HG03064 (cell line): Measurements from ENCODE around the gene ZNF780B.

Experiments
- ATAC-seq: cut with Tn5 transposase; IDR thresholded peaks from one replicate; pipeline ENCODE4 v1.9.1; 2021; ENCODE audit warnings: low read depth; ENCODE audit not compliant: unreplicated experiment

The ZNF780B gene

DNA sequence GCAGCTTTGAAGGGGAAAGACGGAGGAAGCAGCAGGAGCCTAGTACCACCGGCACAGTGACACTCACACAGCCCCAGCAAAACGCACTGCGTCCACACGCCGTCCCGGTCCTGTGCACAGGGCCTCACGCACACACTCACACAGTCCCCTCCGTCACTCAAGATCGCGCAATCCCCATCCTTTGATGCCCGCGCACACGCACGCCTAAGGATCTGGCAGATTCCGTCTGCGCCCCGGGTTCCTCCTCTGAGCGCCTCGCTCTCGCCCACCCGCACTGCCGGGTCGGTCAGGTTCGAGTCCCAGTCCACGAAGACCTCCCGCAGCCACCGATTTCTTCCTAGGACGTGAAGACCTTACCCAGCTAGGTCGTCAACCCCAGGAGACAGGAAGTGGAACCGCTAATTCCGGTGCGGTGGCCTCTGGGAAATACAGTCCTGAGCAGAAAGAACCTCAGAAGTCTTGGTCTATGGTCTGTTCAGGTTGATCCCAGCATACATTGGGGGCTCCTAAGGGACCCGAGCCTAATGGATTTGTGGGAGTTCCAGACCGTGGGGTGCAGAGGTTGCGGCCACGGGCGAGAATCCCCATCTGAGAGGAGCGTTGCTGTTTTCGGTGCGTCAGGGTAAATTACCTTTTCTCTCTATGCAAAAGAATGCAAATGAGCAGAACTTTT is at the start of gene ZNF780B:
ZNF780B (minus strand) TSS at position 400 of the 673 bp plus-strand sequence. CDS start 5,899 bp downstream, outside the sequence.
- ATAC-seq, result peak; percentile 66

DNA sequence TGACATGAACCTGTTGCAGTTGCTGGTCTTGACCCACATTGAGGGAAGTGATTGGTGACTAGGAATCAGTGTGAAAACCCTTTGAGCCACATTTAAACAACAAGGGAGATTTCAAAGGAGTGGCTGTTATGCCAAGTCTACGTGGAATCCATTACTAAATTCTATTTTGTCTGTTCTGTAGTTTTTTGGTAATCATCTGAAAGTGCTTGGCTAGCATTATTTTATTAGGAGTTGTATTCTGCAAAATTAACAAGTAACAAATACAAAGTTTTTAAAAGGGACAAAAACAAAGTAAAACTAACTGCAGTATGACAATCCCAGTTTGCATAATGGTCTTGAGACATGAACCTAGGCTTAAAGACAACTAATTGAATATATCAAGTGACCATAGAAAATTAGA is 48.7 kb upstream of the ZNF780B start:
- ATAC-seq, result no peak

DNA sequence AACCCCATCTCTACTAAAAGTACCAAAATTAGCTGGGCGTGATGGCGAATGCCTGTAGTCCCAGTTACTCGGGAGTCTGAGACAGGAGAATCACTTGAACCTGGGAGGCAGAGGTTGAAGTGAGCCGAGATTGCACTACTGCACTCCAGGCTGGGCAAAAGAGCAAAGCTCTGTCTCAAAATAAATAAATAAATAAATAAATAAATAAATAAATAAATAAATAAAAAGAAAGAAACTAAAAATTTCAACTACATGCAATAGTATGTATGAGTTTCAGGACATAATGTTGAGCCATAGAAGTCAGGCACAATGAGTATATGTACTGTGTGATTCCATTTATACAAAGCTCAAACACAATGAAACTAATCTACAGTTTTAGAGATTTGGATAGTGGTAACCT is 47.6 kb upstream of the ZNF780B start:
- no peak for ATAC-seq

DNA sequence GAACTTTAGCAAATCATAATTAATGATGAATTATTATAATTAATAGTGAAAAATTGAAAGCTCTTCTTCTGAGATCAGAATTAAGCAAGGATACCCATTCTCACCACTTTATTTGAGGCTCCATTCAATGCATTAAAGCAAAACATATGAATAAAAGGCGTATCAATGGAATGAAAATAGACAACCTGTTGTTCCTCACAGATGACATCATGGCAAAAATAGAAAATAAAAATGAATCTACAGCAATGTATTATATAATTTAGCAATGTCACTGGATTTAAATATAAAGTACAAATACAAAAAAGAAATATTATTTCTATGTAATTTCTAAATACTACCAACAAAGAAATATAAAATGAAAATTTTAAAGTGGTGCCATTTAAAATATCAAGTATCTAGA is 45.8 kb upstream of the ZNF780B start:
- no peak for ATAC-seq

DNA sequence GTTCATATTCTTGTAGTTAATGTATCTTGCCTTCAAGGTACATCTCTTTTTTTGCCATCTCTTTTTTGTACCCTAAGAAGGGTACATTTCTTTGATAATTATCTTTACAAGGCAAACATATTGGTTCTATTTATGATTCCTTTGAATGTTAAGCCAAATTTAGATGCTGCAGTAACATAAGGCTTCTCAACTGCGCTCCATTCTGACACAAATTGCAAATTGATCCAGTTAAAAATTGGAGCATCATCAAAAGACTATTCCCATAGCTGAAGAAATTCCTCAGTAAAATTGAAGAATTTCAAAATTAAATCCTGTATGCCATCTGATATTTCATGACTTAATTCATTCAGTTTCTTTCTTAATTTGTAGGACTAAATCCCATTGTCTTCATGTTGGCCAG is 37.4 kb upstream of the ZNF780B start:
- ATAC-seq, result no peak

DNA sequence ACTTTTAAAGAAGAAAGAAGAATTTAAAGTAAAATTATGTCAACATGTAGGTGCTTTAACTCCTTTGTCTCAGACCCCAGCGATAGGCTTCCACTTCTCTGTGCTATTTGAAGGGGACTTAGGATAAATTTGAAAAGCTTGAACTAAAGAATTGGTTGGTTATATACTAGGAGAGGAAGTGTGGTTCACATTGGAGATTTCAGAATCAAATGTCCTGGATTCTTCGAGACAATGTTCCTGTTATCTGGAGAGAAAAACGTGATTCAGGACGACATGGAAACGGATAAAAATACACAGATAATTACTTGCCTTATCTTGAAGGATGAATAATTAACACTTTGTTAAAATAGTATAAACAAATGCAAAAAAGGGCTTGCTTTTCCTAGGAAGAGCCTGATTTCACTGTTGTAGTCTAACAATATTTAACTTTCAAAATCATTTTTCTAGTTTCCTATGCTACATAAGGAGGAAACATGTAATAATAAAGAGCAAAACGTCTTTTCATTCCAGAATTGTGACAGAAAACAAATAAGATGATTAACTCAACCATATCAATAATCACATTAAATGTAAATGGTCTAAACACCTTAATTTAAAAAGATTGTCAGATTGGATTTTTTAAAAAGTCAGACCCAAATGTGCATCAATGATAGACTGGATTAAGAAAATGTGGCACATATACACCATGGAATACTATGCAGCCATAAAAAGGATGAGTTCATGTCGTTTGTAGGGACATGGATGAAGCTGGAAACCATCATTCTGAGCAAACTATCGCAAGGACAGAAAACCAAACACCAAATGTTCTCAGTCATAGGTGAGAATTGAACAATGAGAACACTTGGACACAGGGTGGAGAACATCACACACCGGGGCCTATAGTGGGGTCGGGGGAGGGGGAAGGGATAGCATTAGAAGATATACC is 35.4 kb upstream of the ZNF780B start:
- no peak for ATAC-seq

DNA sequence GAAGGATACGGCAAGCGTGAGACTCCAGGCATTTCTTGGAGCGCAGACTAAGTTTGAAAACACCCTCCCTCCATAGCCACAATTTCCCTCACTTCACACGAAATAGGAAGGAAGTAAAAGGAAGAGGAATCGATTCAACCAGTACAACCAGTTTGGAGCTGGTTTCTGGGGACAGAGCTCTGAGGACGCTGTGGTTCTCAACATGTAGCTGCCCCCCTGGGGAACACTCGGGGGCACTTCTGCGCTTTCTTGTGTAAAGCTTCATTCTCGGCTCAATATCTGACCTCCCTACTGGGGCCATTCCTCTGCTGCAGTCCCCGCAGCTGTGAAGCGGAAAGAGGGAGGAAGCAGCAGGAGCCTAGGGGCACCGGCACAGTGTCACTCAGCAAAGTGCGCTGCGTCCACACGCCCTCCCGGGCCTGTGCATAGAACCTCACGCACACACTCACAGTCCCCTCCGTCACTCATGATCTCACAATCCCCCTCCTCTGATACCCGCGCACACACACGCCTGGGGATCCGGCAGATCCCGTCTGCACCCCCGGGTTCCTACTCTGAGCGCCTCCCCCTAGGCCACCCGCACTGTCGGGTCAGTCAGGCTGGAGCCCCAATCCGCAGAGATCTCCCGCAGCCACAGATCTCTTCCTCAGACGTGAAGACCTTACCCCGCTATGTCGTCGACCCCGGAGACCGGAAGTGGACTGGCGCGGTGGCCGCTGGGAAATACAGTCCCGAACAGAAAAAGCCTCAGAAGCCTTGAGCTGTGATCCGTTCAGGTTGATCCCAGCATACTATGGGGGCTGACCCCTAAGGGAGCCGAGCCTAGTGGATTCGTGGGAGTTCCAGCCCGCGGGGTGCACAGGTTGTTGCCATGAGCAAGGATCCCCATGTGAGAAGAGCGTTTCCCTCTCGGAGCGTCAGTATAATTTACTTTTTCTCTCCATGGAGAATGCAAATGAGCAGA is 34.5 kb upstream of the ZNF780B start, which contains the start of gene ZNF780A:
ZNF780A (minus strand) TSS at position 703 of the 964 bp plus-strand sequence. CDS start 6,190 bp downstream, outside the sequence.
- ATAC-seq, result peak; percentile 78

DNA sequence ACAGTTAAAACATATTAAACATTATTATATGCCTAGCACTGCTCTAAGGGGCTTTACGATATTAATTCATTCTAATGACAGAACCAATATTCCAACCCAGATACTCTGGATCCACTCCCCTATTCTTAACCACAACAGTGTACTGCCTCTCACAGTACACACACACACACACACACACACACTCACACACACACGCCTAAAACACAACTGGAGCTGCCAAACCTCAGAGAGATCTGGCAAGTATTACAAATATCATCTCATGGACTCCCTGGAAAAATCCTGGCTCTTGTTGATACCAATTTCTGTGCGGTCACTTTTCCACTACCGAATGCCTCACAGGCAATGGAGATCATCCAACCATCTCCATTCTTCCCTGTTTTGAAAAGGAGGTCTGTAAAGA is 33.4 kb upstream of the ZNF780B start:
- ATAC-seq, result no peak

DNA sequence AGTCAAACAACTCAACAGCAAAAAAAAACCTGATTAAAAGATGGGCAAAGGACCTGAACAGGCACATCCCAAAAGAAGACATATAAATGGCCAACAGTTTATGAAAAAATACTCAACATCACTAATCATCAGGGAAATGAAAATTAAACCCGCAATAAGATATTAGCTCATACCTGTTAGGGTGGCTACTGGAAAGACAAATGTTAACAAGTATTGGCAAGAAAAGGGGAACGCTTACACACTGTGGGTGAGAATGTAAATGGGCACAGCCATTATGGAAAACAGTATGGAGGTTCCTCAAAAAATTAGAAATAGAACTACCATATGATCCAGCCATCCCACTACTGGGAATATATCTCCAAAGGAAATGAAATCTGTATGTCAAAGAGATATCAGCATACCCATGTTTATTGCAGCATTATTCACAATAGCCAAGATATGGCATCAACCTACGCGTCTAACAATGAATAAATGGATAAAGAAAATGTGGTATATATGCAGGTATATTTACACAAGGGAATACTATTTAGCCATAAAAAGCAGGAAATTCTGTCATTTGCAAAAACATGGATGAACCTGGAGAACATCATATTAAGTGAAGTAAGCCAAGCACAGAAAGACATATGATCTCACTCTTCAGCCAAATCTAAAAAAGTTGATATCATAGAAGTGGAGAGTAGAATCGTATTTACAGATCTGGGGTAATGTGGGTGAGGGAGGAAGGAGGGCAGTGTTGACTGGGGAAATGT is 32.4 kb upstream of the ZNF780B start:
- ATAC-seq, result no peak

DNA sequence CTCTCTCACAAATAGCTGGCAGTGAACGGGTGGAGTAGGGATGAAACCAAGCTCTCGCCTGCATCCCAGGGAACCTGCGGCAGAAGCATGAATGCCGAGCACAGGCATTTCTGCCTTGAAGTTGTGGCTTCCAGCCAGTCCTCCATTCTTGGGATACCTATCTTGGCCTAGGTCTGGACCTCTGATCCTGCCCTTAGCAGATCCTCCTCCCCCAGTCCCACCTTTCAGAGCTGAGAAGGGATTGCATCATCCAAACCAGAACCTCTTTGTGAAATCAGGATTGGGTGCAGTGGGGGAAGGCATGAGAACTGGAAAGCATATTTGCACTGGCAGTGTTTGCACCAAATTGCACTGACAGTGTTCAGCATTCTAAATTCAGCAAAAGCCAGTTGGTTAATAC is 28.9 kb upstream of the ZNF780B start:
- no peak for ATAC-seq

DNA sequence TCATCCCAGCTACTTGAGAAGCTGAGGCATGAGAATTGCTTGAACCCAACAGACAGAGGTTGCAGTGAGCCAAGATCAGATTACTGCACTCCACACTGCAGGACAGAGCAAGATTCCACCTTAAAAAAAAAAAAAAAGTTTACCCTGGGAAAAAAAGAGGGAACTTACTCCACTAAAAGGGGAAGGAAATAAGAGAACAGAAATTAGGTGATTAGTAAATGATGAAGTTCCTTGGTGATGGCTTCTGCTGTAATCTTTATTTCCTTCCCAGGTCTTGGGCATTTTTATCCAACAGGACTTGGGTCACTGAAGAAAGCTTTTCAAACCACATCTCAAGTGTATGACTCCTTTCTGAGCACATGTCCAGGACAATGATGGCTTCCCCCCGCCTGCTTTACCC is 25.4 kb upstream of the ZNF780B start:
- no peak for ATAC-seq

DNA sequence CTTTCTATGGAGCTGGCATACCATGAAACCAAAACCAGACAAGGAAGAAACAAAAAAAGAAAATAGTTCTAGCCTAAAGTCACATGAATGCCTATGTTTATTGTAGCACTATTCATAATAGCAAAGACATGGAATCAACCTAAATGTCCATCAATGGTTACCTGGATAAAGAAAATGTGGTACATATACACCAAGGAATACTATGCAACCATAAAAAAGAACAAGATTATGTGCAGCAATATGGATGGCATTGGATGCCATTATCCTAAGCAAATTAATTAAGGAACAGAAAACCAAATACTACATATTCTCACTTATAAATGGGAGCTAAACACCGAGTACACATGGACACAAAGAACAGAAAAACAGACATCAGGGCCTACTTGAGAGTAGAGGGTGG is 24.3 kb upstream of the ZNF780B start:
- no peak for ATAC-seq

DNA sequence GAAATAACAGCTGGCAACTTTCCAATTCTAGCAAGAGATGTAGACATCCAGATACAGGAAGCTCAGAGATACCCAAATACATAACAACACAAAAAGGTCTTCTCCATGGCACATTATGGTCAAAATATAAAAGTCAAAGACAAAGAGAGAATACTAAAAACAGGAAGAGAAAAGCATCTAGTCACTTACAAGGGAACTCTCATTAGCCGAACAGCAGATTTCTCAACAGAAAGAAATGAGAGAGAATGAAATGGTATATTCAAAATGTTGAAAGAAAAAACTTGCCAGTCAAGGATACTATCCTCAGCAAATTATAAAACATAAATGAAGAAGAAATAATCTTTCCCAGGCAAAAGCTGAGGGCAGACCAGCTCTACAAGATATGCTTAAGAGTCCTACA is 22.3 kb upstream of the ZNF780B start:
- ATAC-seq, result no peak

DNA sequence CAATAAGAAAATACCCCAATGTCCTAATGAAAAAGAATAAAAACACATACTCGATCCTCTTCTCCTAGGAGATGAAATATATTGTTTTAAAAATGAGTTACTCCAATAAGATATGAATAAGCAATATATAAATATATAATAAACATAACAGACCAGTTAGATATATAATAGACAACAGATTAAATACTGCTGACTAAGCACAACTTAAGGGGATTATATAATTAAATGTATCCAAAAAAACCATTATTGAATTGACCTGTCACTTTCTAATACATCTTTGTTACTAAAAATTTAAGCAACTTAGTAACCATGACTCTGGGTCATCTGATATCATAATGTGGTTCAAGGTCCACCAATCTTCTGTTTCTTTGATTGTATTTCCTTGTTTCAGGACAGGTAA is 14.0 kb upstream of the ZNF780B start:
- ATAC-seq, result no peak

DNA sequence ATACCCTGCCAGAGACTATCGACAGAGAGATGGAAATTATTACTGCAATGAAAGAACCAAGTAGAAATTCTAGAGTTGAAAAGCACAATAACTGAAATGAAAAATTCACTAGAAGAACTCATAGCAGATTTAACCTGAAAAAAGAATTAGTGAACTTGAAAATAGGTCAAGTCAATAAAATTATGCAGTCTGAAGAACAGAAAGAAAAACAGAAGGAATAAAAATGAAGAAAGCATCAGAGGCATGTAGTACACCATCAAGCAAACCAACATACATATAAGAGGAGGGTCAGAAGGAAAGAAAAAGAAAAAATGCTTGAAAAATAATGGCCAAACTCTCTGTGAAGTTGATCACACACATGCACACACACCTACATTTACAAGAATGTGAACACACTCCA is 3.6 kb upstream of the ZNF780B start:
- no peak for ATAC-seq

DNA sequence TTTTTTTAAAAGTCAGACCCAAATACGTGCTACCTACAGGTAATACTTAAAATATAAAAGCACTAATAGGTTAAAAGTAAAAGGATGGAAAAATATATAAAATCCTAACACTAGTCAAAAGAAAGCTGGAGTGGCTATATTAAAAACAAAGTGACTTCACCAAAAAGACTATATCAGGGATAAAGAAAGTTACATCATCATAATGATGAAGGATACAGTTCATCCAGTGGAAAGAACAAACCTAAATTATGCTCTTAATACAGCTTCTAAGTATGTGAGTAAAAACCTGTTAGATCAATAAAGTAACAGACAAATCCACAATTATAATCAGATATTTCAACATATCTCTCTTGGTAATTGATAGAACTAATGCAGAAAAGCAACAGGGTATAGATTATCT is 1.1 kb upstream of the ZNF780B start:
- ATAC-seq, result no peak

DNA sequence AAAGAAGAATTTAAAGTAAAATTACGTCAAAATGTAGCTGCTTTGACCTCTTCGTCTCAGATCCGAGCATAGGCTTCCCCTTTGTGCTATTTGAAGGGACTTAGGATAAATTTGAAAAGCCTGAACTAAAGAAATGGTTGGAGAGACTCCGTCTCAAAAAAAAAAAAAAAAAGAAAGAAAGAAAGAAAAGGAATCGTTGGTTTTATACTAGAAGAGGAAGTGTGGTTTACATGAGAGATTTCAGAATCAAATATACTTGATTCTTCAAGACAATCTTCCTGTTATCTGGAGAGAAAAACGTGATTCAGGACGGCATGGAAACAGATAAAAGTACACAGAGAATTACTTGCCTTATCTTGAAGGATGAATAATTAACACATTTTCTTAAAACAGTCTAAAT is 474 bp upstream of the ZNF780B start:
- ATAC-seq, result no peak

DNA sequence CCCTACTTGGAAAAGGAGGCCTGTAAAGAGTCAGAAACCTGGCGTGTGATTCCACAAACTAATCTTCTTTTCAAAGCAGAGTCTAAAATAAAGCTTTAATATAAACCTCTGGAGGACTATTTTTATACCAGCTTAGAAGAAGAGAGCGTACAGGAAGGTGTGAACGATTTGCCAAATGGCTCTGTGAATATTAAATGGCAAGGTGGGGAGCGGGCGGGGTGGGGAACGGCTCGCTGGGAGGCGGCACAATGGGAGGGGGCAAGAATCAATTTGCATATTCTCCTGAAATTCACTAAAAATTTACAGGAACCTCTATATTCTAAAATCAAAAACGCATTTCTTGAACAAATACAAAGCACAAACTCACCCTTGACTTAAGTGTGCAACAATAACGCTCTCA is 982 bp downstream of the ZNF780B start:
- ATAC-seq, result no peak

DNA sequence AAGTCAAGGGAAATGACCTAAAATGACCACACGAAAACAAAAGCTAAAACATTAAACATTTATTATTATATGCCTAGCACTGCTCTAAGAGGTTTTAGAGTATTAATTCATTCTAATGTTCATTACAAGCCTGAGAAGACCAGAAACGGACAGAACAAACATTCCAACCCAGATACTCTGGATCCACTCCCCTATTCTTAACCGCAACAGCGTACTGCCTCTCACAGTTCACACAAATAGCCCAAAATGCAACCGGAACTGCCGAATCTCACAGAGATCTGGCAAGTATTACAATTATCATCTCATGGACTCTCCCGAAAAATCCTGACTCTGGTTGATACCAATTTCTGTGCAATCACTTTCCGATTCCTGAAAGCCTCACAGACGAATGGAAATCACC is 1.4 kb downstream of the ZNF780B start:
- no peak for ATAC-seq

DNA sequence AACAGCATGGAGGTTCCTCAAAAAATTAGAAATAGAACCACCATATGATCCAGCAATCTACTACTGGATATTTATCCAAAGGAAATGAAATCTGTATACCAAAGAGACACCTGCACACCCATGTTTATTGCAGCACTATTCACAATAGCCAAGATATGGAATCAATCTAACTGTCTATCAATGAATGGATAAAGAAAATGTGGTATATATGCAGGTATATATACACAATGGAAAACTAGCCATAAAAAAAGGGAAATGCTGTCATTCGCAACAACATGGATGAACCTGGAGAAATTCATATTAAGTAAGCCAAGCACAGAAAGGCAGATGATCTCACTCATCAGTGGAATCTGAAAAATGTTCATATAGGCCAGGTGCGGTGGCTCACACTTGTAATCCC is 2.5 kb downstream of the ZNF780B start:
- no peak for ATAC-seq
